Measurements from ENCODE around the gene SPG7. TPM values are rescaled to one million over a fixed set of nuclear protein-coding genes. Genes with fewer than 3 reads are reported as not detected.

SPG7 gene
- total RNA-seq, 1 experiment from 2014 or later, result 119 TPM

DNA sequence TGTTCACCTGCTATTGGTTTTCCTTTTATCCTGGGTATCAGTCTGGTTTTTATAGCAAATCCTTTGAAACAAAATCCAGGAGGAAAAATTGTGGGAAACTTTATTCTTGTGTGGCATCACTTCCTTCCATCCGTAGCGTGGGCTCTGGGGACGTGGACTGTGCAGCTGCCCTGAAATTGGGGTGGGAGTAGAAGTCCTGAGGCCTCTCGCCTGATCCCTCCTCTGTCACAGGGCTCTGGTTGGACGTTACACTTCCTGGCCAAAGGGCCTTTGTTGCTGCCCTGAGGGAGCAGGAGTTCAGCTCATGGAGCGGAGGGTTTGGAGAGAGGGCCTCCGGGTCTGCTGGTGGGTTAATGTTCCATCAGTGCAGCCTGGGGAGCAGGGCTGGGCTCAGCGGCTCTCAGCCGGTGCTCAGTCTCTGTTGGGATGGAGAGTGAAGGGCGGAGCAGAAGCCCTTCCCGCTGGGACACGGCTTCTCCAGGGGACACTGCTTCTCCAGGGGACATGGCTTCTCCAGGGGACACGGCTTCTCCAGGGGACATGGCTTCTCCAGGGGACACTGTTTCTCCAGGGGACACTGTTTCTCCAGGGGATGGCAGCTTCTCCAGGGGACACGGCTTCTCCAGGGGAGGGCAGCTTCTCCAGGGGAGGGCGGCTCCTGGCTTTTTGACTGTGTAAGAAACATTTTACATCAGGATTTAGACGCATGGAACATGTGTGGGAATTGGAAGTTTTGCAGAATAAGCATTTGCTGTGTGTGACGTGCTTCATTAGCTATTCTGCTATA is 37.0 kb downstream of the SPG7 start:
- Mint-ChIP-seq H3K9me3 (no peaks in the 10 kb centered on the region), H3K4me3 (no peak overlapping the region), H3K4me1 (no peaks in the 10 kb centered on the region), H3K27ac (peak overlapping the region in 1 of 3 experiments; percentile 40; a peak in 2 of 7 replicates), H3K27me3 (ENCODE audit: low read depth) (no peaks in the 10 kb centered on the region), H3K36me3 (ENCODE audit: insufficient read depth in 1 of 3, low read depth in 3 of 3) (peaks cover 15 to 68% (median 67%) of the 10 kb centered on the region in 3 experiments; a peak in 5 of 7 replicates)
- no peak overlapping the region for H2AK5ac ChIP-seq (ENCODE audit: insufficient read length, low read length)
- no peak overlapping the region for H2BK5ac ChIP-seq (ENCODE audit: insufficient read length, low read length)
- H3K79me2 ChIP-seq (ENCODE audit: insufficient read depth, low read length), result no peaks in the 10 kb centered on the region
- H3K56ac ChIP-seq (ENCODE audit: insufficient read length, low read depth, low read length), result no peak overlapping the region
- no peaks in the 10 kb centered on the region for H3K23me2 ChIP-seq (ENCODE audit: insufficient read length, low read depth, low read length, poor library complexity, severe bottlenecking)
- no peaks in the 10 kb centered on the region for H3K4me1 ChIP-seq (ENCODE audit: insufficient read depth, low read length)
- no peak overlapping the region for H2BK12ac ChIP-seq (ENCODE audit: insufficient read length, low read depth, low read length)
- H4K91ac ChIP-seq (ENCODE audit: insufficient read length, low read depth, low read length), result no peak overlapping the region
- no CpG with 5 or more reads among the region's 17 CpGs for WGBS (ENCODE audit: extremely low coverage, insufficient read length, low lambda C conversion rate)
- H3K79me1 ChIP-seq (ENCODE audit: insufficient read depth, low read depth, low read length, poor library complexity, severe bottlenecking), result no peaks in the 10 kb centered on the region
- no peak overlapping the region for H3K18ac ChIP-seq (ENCODE audit: insufficient read length, low read depth, low read length)
- H3K23ac ChIP-seq (ENCODE audit: insufficient read length, low read depth, low read length), result no peak overlapping the region
- DNase-seq, result no peak
- no peak overlapping the region for H3K9ac ChIP-seq (ENCODE audit: extremely low read depth, insufficient read length, low read length)
- no peak overlapping the region for H4K8ac ChIP-seq (replicated peaks; ENCODE audit: insufficient read length, low read depth, low read length)
- no peak overlapping the region for H3T11ph ChIP-seq (ENCODE audit: low read length)
- H2BK20ac ChIP-seq (ENCODE audit: low read depth, low read length, poor library complexity, severe bottlenecking), result no peak overlapping the region
- no peaks in the 10 kb centered on the region for H3K9me3 ChIP-seq (ENCODE audit: control insufficient read depth, low read depth, low read length)
- H4K20me1 ChIP-seq (ENCODE audit: control insufficient read depth, insufficient read depth, insufficient read length), result no peaks in the 10 kb centered on the region
- no peak overlapping the region for H2BK120ac ChIP-seq (ENCODE audit: low read depth, low read length, poor library complexity, severe bottlenecking)
- H3K14ac ChIP-seq (ENCODE audit: insufficient read depth, low read length), result no peak overlapping the region
- no peaks in the 10 kb centered on the region for H3K27me3 ChIP-seq (ENCODE audit: insufficient read depth, low read length)
- H2BK15ac ChIP-seq (ENCODE audit: low read depth, low read length), result no peak overlapping the region
- TF ChIP-seq, protein P1, sequence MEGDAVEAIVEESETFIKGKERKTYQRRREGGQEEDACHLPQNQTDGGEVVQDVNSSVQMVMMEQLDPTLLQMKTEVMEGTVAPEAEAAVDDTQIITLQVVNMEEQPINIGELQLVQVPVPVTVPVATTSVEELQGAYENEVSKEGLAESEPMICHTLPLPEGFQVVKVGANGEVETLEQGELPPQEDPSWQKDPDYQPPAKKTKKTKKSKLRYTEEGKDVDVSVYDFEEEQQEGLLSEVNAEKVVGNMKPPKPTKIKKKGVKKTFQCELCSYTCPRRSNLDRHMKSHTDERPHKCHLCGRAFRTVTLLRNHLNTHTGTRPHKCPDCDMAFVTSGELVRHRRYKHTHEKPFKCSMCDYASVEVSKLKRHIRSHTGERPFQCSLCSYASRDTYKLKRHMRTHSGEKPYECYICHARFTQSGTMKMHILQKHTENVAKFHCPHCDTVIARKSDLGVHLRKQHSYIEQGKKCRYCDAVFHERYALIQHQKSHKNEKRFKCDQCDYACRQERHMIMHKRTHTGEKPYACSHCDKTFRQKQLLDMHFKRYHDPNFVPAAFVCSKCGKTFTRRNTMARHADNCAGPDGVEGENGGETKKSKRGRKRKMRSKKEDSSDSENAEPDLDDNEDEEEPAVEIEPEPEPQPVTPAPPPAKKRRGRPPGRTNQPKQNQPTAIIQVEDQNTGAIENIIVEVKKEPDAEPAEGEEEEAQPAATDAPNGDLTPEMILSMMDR (conservative IDR thresholded peaks at IDR 0.05), result no peak
- H4K5ac ChIP-seq (ENCODE audit: insufficient read length, low read depth, low read length), result no peak overlapping the region
- H3K4ac ChIP-seq (ENCODE audit: low read depth, low read length), result no peak overlapping the region
- no peak overlapping the region for H2AFZ ChIP-seq (ENCODE audit: low read length)
- no peak overlapping the region for H3K27ac ChIP-seq (ENCODE audit: insufficient read length, low read depth, low read length)
- no peak overlapping the region for H3K4me2 ChIP-seq (ENCODE audit: insufficient read depth, insufficient read length, low read length)
